ENCODE results near the gene MEN1.
"Not testable (repeated sequence)": the region's sequence is repeated elsewhere in the genome, so short reads cannot be mapped to it uniquely, and the experiment has no call there.

Gene MEN1

DNA sequence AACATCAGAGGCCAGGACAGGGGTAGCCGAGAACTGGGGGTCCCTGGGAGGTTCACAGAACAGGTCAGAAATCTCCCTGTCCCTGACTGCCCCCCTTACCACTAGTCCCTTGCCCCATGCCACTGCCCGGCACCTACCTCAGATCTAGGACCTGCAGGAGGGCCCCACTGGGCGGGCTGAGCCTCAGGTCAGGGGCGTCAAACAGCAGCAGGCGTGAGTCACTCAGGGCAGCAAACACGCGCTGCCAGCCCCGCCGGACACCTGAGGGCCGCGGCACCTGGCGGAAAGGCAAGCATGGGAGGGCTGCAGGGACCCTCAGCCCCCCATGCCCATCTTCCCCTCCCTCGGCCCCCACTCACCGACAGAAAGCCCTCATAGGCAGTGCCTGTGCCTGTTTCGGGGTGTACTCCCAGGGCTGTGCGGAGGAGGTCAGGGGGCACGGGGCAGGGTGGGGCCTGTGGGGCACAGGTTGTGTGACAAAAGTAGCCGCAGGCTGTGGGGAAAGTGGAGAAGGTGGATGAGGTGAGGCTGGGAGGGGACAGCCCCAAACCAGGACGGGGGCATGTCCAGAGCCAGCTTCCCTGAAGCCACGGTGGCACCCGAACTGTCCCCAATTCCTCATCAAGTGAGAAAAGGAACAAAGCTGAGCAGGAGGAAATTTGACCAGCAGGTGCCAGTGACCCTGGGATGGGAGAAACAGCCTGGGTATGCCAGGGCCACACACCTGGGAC lies 22.3 kb upstream of the MEN1 start:
- DNase-seq (ENCODE audit: low read depth in 3 of 3) = no peak

DNA sequence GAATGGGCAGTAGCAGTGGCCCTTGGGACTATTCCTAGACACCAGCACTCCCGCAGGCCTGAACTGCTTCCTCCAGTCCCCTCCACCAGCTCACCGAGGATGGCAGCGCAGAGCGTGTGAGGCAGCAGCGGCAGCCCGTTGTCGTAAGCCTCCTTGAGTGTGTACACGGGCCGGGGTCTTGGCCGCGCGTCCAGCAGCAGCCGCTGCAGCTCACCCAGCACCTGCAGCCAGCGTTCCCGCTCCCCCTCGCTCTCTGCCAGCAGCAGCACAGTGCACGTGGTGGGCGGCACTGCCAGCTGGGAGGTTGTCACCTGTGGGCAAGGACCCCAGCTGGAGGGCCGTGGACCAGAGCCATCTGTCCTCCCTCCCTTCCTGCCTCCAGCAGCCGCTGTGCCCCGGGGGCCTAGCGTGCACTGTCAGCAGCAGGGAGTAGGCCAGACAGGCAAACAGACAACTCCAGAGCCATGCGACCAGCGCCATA lies 21.1 kb upstream of the MEN1 start:
- no peak for DNase-seq (ENCODE audit: low read depth in 3 of 3)

DNA sequence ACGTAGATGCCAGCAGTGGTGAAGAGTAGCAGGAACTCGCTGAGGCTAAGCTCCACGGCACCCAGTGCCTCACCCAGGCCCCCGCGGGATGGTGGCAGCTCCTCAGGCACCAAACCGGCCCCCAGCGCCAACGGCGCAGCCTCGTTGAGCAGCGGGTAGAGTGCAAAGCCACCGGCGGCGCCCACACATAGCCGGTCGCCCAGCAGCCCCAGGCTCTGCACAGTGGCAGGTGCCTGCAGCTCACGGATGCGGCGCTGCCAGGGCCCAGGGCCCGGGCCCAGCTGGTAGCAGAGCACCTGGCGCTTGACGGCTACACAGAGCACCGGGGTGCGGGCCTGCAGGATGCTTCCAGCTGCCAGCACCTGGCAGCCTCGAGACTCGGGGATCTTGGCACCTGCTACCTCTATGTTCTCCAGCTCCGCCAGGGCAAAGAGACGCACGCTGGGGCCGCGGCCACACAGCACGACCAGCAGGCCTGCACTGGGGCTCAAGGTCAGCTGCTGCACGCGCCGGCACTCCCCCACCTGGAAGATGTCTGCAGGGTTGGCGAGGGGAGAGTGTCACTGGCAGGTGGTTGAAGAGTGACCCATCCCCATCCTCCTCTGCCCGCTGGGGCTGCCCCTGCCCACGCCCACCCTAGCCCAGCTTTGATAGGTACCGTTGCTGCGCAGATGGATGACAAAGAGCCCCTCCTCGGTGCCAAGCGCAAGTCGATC lies 19.3 kb upstream of the MEN1 start:
- no peak for DNase-seq (ENCODE audit: low read depth in 3 of 3)

DNA sequence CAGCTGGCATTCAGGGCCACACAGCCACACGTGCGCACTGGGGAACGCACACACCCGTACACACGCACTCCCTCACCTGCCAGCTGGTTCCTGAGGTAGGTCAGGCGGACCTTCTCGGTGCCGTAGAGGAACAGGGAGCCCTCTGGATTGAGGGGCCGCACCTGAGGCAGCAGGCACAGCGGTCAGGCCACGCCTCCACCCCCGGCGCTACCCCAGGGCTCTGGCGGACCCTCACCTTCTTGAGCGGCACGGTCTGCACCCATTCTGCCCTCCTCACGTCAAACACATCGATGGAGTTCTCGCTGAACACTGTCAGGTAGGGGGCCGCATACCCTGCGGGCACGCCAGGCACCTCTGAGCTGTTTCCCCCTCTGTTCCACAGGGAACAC lies 17.1 kb upstream of the MEN1 start:
- DNase-seq (ENCODE audit: low read depth in 3 of 3) = no peak

DNA sequence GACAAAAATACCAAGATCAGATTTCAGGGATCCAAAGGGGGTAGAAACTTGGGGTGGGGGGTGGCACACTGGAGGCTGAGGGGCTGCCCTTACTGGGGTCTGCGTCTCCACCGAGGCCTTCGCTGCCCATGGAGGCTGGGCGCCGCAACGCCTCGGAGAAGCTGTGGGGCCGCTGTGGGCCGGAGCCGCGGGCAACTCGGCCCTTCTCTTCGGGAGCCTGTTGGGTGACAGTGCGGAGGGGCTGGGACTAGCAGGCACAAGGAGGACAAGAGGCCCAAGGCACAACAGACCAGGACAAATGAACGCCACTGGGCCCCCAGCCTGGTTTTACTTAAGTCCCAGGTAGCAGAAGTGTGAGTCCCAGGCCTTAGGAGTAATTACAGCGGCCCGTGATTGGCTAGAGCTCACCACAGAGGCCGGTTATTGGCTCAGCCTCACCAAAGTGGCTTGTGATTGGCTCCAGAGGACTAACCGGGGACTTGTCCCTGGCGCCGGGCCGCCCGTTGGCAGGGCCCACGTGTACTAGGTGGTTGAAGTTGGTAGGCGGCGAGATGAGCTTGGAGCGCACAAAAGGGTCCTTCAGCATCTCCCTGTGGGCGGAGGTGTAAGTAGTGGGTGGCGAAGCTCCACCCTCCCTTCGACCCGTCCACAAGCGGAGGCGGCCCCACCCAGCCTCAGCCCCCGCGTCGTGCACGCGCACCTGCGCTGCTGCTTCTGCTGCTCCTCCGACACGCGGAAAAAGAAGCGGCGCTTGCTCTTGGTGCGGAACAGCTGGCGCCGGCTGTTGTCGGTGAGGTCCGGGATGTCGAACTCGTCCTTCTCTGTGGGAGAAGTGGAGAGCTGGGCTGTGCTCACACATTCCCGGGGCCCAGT lies 16.5 kb upstream of the MEN1 start:
- DNase-seq (ENCODE audit: low read depth in 3 of 3) = no peak

DNA sequence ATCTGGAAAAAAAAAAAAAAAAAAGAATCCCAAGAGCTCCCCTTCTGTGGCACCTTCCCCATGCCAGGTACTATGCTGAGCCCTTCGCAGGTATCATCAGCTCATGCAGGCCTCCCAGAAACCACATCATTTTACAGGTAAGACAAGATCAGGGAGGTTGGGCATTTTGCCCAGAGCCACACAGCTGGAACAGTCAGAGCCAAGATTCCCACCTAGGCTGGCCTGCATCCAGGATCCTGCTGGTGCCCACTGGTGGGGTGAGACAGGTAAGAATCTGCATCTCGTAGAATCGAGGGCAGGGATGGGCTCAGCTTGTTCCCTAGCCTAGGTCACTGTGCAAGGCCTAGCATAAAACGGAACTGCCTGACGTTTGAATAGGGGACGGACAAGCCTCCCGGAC lies 15.7 kb upstream of the MEN1 start:
- DNase-seq (ENCODE audit: low read depth in 3 of 3) = no peak

DNA sequence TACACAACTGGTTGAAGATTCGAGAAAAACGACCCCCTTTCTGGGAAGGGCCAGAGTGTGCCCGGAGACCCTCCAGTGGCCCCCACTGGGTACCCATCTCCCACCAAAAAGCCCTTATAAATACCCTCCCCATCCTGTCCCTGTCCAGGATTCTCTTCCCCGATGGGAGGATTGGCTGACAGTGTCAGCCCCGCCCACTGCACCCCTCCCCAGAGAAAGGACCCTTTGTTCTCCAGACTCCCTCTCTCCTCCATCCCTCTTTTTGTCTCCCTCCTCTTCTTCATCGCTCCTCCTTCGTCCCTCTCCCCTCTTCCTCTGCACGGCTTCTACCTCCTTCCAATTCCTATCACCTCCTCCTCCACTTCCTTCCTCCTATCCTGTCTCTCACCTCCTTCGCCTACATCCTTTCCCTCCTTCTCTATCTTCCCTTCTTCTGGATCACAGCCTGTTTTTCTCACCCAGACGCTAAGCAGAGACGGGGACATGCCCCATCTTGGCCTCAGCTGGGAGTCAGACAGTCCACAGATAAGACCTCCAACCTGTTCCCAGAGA lies 13.3 kb upstream of the MEN1 start:
- DNase-seq (ENCODE audit: low read depth in 3 of 3) = no peak

DNA sequence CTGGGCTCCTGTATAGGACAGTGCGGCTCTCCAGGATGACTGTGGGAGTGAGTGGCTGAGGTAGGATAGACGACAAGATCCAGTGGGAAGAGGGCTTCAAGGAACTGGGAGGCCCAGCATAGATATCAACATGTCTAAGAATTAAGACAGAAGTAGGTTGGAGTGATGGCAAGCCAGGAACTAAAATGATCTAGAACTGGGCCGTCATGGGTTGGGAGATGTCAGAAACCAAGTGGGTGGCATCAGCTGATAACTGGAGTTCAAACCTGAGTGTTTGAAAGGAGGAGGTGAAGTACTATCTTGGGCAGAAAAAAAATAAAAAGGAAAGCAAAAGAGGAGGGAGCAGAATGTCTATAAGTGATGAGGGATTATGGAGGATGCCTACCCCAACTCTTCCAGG lies 7.1 kb upstream of the MEN1 start:
- no peak for DNase-seq (ENCODE audit: low read depth in 3 of 3)

DNA sequence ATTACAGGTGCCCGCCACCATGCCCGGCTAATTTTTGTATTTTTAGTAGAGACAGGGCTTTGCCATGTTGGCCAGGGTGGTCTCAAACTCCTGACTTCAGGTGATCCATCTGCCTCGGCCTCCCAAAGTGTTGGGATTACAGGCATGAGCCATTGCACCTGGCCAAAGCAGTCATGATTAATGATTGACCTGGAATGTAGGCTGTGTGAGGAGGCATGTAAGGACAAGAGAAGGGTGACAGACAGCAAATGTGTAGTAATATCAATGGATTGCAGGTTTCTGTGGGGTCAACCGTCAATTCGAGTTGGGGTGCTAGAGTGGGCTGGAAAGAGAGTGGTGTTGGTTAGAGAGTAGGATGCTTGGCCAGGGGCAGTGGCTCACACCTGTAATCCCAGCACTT lies 5.1 kb upstream of the MEN1 start:
- DNase-seq (ENCODE audit: low read depth in 3 of 3) = not testable (repeated sequence)

DNA sequence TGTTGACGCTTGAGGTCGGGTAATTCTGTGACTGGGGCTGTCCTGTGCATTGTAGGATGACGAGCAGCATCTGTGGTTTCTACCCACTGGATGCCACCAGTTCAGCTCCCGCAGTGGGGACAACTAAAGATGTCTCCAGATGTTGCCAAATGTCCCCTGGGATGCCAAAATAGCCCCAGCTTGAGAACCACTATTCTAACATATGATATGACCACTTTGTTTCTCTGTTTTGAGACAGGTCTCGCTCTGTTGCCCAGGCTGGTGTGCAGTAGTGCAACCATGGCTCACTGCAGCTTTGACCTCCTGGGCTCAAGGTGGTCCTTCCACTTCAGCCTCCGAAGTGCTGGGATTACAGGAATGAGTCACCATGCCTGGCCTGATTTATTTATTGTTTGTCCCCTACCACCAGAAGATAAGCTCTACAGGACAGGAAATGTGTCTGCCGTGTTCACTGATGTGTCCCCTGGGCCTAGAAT lies 4.4 kb upstream of the MEN1 start:
- DNase-seq (ENCODE audit: low read depth in 3 of 3) = no peak

DNA sequence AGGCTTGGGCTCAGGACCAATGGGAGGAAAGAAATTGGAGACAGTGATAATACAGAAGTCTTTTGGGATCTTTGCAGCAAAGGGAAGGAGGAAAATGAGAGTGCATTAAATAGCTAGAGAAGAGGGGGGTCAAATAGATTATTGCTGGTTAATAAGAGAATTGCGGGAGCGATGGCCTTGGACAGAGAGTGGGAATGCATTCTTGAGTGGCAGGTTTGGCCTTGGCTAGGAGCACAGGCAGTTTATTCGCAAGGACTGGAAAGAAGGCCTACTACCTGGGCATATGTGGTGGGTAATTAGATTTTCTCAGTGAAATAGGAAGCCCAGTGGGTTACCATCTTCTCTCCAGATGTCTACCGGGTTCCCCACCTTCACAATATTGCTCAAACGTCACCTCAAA lies 3.5 kb upstream of the MEN1 start:
- no peak for DNase-seq (ENCODE audit: low read depth in 3 of 3)

DNA sequence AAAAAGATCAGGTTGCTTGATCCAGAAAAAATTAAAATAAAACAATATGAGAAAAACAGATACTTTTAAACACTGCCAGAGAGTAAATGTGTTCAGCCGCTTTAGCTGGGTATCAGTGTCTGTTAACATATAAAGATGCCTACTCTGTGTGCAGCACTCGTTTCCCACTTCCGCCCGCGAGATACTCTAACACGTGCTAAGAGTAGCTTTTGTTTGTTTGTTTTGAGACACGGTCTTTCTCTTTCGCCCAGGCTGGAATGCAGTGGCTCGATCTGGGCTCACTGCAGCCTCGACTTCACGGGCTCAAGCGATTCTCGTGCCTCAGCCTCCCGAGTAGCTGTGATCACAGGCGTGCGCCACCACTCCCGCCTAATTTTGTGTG lies 531 bp upstream of the MEN1 start:
- DNase-seq (ENCODE audit: low read depth in 3 of 3) = peak in 1 of 3 donors; percentile 20

DNA sequence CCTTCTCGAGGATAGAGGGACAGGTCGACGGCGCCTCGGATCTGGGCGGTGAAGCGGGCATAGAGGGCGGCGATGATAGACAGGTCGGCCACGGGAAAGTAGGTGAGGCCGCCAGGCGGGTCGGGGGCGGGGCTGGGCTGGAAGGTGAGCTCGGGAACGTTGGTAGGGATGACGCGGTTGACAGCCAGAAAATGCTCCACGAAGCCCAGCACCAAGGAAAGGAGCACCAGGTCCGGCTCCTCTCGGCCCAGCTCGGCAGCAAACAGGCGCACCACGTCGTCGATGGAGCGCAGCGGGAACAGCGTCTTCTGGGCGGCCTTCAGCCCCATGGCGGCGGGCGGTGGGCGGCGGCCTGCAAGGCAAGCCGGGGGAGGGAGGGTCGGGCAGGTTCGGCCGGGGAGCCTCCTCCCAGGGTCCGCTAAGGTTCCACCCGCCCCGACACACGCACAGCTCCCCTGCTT lies 540 bp downstream of the MEN1 start:
- peak in 1 of 3 donors; percentile 24 for DNase-seq (ENCODE audit: low read depth in 3 of 3)

DNA sequence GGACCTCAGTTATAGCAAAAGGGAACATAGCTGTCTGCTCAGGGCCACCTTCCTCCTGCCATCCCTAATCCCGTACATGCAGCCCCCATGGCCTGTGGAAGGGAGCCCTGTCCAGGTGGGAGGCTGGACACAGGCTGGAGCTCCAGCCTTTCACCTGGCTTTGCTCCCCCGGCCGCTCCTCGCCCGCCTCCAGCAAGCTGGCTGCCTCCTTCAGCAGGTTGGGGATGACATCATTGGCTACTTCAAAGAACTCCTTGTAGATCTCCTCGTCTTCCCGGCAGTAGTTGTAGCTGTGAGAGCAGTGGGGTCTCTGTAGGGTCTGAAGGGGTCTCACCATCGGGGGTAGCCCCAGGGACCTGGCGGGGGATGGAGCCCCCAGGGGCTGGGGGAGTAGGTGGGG lies 4.9 kb downstream of the MEN1 start:
- DNase-seq (ENCODE audit: low read depth in 3 of 3) = no peak

DNA sequence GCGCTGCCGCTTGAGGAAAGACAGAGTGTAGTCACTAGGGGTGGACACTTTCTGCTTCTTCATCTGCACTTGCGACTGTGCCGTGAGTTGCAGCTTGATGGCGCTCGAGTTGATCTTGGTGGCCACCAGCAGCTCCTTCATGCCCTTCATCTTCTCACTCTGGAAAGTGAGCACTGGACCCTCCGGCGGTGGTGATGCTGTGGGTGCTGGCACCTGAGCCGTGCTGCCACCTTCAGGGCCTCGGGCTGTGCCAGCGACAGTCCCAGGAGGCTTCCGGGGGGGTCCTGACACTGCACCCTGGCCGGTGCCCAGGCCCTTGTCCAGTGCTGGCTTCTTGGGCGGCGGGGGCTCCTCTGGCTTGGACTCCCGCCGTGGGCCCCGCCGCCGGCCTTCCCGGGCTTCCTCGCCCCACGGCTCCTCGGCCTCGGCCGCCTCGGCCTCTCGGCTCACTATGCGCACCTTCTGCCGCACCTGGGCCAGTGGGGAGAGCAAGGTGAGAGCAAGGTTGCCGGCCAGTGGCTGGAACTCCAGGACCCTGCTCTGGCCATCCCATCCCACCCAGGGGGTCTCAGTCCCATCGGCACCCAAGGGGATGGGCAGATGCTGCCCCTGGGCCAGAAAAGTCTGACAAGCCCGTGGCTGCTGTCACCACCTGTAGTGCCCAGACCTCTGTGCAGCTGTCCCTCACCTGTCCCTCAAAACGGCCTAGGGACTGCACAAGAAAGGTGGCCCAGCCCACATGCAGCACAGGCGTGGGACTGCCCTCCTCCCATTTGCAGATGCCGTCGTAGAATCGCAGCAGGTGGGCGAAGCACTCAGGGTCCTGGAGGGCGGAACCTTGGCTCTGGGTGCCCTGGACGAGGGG lies 5.8 kb downstream of the MEN1 start:
- DNase-seq (ENCODE audit: low read depth in 3 of 3) = no peak

DNA sequence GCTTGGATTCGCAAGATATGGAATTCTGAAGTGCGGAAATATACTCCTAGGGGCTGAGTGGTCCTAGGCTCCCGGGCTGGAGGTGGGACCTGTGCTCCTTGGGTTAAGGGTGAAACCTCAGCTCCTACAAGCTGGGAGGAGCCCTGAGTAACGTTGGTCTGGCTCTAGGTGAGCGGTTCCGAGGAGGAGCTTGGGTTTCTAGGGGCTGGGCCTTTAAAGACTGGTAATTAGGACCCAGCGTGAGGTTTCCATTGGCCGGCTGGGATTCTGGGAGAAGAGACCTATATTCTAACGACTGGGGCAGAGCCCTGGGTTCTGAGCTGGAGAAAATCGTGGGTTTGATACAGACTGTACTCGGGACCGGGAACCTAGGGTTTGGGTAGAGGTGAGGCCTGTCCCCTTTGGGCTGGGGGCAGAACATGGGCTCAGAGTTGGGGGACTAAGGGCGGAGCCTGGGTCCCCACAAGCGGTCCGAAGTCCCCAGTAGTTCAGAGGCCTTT lies 6.5 kb downstream of the MEN1 start:
- no peak for DNase-seq (ENCODE audit: low read depth in 3 of 3)

DNA sequence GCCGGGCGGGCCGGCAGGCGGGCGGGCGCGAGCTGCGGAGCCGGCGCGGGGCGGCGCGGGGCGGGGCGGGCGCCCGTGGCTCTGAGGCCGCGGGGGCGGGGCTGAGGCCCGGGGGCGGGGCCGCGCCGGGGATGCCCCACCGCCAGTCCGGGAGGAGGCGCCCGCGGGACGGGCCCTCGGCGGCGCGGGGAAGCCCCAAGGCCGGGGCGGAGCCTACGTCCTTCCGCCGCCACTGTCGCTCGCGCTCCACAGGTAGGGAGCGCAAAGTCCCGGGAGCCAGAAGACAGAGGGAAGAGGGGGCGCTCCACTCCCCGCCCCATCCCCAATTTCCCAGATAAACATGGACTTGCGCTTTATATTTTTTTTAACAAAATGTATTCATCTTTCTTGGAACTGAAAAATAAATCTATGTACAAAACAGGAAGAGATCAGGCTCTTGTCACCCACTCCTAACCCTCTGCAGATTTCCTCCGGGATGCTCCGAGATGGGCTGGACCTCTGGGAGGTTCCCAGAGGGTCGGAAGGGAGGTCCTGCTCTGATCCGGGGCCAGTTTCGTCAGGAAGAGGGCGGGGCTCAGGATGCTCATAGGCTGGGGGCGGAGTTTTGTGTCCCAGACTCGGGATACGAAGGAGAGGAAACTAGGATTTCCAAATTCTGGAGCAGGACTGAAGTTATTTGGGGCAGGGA lies 7.0 kb downstream of the MEN1 start, which contains the start of gene MAP4K2:
MAP4K2 (minus strand) TSS at position 57 of the 688 bp plus-strand sequence. CDS start 65 bp downstream, outside the sequence.
- peak; percentile 63 to 86 (median 69) for DNase-seq (ENCODE audit: low read depth in 3 of 3)

DNA sequence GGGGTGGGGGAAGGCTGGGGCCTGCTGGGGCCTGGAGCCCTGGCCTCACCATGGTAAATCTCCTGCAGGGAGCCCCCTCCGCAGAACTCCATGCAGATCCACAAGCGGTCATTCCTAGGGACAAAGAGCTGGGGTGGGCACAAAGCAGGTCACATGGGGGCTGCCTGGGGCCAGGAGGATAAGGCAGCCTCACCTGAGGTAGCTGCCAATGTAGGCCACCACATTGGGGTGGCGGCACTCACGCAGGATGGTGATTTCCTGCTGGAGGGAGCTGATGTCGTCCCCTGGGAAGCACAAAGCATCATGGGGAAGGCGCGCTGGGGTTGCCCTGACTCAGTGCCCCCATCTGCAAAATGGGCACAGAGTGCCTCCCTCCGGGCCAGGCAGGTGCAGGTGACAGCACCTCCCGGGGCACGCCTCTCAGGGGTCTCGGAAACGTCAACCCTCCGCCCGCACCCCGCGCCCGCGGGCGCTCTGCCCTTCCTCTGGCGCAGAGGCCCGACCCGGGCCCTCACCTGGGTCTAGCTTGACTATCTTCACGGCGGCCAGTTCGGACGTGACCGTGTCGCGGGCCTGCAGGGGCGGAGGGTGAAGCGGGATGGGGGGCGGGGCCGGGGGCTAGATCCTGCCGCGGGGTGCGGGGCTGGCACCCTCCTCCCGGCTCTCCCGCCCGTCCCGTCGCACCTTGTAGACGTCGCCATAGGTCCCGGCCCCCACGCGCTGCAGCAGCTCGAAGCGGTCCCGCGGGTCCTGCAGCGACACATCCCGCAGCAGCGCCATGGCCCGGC lies 7.8 kb downstream of the MEN1 start:
- DNase-seq (ENCODE audit: low read depth in 3 of 3) = peak in 2 of 3 donors; percentile 5 to 29

Data from stimulated activated CD4-positive, alpha-beta T cell treated with anti-CD3 and anti-CD28 coated beads, TNF-alpha, amount 100 ng/mL, for 48 hours (primary cell).